ENCODE measurements around the gene STAT3.
"Not testable (repeated sequence)": the region's sequence is repeated elsewhere in the genome, so short reads cannot be mapped to it uniquely, and the experiment has no call there.

STAT3 gene

DNA sequence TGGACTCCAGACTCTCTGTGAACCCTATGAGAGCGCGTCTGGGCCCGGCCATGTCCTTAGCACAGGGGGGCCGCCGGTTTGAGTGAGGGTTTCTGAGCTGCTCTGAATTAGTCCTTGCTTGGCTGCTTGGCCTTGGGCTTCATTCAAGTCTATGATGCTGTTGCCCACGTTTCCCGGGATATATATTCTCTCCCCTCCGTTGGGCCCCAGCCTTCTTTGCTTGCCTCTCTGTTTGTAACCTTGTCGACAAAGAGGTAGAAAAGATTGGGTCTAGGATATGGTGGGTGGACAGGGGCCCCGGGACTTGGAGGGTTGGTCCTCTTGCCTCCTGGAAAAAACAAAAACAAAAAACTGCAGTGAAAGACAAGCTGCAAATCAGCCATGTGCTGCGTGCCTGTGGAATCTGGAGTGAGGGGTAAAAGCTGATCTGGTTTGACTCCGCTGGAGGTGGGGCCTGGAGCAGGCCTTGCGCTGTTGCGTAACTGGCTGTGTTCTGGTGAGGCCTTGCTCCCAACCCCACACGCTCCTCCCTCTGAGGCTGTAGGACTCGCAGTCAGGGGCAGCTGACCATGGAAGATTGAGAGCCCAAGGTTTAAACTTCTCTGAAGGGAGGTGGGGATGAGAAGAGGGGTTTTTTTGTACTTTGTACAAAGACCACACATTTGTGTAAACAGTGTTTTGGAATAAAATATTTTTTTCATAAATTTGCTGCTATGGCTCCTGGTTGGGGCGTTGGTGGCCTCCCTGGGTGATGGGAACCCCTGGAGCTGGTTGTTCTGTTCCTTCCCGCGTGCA lies 76.8 kb downstream of the STAT3 start:
- Mint-ChIP-seq H3K27ac (peak overlapping the region; percentile 93), H3K4me3 (peak overlapping the region; percentile 38), H3K36me3 (peaks cover 100% of the 10 kb centered on the region), H3K9me3 (no peaks in the 10 kb centered on the region), H3K4me1 (peaks cover 61% of the 10 kb centered on the region)
- no peak for ATAC-seq
- DNase-seq (ENCODE audit: low spot score in 2 of 2) = no peak

DNA sequence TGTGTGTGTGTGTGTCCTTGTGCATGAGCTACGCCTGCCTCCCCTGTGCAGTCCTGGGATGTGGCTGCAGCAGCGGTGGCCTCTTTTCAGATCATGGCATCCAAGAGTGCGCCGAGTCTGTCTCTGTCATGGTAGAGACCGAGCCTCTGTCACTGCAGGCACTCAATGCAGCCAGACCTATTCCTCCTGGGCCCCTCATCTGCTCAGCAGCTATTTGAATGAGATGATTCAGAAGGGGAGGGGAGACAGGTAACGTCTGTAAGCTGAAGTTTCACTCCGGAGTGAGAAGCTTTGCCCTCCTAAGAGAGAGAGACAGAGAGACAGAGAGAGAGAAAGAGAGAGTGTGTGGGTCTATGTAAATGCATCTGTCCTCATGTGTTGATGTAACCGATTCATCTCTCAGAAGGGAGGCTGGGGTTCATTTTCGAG lies 77.4 kb downstream of the STAT3 start:
- ATAC-seq (peak; percentile 2), DNase-seq (ENCODE audit: low spot score in 2 of 2) (no peak)
- peaks cover 100% of the 10 kb centered on the region for H3K36me3 Mint-ChIP-seq
- H3K27ac Mint-ChIP-seq = peak overlapping the region; percentile 93
- peaks cover 65% of the 10 kb centered on the region for H3K4me1 Mint-ChIP-seq
- H3K9me3 Mint-ChIP-seq = no peaks in the 10 kb centered on the region
- no peak overlapping the region for H3K4me3 Mint-ChIP-seq

- peak overlapping the region; percentile 93 for H3K27ac Mint-ChIP-seq
- peaks cover 60% of the 10 kb centered on the region for H3K4me1 Mint-ChIP-seq
- no peaks in the 10 kb centered on the region for H3K9me3 Mint-ChIP-seq
- H3K36me3 Mint-ChIP-seq = peaks cover 100% of the 10 kb centered on the region
- DNase-seq (ENCODE audit: low spot score in 2 of 2) = no peak
- no peak for ATAC-seq
- no peak overlapping the region for H3K4me3 Mint-ChIP-seq
Observed at GRCh38 chr17:42309986-42310786, 78.1 kb downstream of the STAT3 start.

- no peaks in the 10 kb centered on the region for H3K9me3 Mint-ChIP-seq
- H3K27ac Mint-ChIP-seq = peak overlapping the region; percentile 93
- no peak overlapping the region for H3K4me3 Mint-ChIP-seq
- DNase-seq (ENCODE audit: low spot score in 2 of 2) (no peak), ATAC-seq (no peak)
- H3K4me1 Mint-ChIP-seq = peaks cover 67% of the 10 kb centered on the region
- peaks cover 100% of the 10 kb centered on the region for H3K36me3 Mint-ChIP-seq
Observed at GRCh38 chr17:42309142-42309541, 79.1 kb downstream of the STAT3 start.

- H3K4me3 Mint-ChIP-seq = no peak overlapping the region
- ATAC-seq (no peak), DNase-seq (ENCODE audit: low spot score in 2 of 2) (no peak)
- no peaks in the 10 kb centered on the region for H3K9me3 Mint-ChIP-seq
- H3K27ac Mint-ChIP-seq = peak overlapping the region; percentile 93
- peaks cover 68% of the 10 kb centered on the region for H3K4me1 Mint-ChIP-seq
- peaks cover 100% of the 10 kb centered on the region for H3K36me3 Mint-ChIP-seq
Observed at GRCh38 chr17:42308446-42308845, 79.8 kb downstream of the STAT3 start.

DNA sequence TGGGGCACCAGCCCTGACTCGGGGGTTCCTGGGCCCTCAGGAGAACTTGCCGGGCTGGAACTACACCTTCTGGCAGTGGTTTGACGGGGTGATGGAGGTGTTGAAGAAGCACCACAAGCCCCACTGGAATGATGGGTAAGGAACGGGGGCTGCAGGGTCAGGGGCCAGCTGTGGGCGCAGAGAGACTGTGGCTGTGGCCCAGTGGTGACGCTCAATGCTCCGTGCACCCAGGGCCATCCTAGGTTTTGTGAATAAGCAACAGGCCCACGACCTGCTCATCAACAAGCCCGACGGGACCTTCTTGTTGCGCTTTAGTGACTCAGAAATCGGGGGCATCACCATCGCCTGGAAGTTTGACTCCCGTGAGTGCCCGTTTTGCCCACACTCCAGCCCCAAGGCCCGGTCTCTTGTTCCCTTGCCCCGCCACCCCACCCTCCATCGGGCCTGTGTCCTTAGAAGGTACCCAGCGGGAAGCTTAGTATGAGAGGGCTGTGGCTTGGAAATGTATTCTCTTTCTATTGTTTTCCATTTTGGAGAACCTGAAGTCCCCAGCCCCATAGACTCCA lies 80.8 kb downstream of the STAT3 start:
- H3K36me3 Mint-ChIP-seq = peaks cover 100% of the 10 kb centered on the region
- ATAC-seq = no peak
- peaks cover 64% of the 10 kb centered on the region for H3K4me1 Mint-ChIP-seq
- H3K27ac Mint-ChIP-seq = peak overlapping the region; percentile 93
- DNase-seq (ENCODE audit: low spot score in 2 of 2) = no peak
- H3K4me3 Mint-ChIP-seq = no peak overlapping the region
- H3K9me3 Mint-ChIP-seq = no peaks in the 10 kb centered on the region

GRCh38 chr17:42306385-42306667 lies 81.9 kb downstream of the STAT3 start:
- H3K4me1 Mint-ChIP-seq = peaks cover 65% of the 10 kb centered on the region
- peak overlapping the region; percentile 86 for H3K27ac Mint-ChIP-seq
- H3K9me3 Mint-ChIP-seq = no peaks in the 10 kb centered on the region
- no peak overlapping the region for H3K4me3 Mint-ChIP-seq
- H3K36me3 Mint-ChIP-seq = peaks cover 100% of the 10 kb centered on the region
- ATAC-seq = no peak
- no peak for DNase-seq (ENCODE audit: low spot score in 2 of 2)

DNA sequence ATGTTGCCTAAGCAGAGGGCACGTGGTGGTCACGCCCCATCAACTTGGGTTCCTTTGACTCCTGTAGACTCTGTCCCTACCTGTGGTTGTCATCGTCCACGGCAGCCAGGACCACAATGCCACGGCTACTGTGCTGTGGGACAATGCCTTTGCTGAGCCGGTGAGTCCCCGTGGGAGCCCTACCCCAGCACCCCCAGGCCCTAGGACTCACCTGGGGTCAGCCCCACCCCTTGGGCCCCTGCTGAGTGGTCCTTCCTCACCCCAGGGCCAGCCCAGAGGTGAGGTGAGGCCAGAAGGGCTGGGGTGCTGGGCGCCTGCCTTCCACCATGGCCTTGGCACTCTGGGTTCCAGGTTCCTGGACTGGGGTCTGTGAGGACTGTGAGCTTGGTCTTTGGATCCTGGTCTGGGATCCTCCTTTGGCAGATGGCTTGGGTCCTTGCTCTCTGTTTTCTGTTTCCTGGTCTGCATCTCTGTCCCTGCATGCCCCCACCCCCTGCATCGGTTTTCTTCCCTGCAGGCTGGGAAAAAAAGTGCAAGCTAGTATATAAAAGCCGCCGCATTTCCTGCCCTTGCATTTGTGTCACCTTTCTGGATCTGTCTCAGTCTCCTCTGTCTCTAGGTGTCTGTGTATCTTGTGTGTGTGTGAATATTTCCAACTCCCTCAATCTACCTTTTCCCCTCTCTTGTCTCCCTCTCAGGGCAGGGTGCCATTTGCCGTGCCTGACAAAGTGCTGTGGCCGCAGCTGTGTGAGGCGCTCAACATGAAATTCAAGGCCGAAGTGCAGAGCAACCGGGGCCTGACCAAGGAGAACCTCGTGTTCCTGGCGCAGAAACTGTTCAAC lies 82.5 kb downstream of the STAT3 start:
- DNase-seq (ENCODE audit: low spot score in 2 of 2) = no peak
- Mint-ChIP-seq H3K9me3 (no peaks in the 10 kb centered on the region), H3K4me3 (no peak overlapping the region), H3K27ac (peak overlapping the region; percentile 86), H3K4me1 (peaks cover 65% of the 10 kb centered on the region), H3K36me3 (peaks cover 100% of the 10 kb centered on the region)
- ATAC-seq = no peak

DNA sequence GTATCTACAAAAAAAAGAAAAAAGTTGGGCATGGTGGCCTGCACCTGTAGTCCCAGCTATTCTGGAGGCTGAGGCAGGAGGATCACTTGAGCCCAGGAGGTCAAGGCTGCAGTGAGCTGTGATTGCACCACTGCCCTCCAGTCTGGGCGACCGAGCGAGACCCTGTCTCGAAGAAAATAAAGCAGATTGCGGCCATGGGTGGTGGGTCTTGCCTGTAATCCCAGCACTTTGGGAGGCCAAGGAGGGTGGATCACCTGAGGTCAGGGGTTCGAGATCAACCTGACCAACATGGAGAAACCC lies 83.3 kb downstream of the STAT3 start:
- H3K4me3 Mint-ChIP-seq; H3K9me3 Mint-ChIP-seq; DNase-seq (ENCODE audit: low spot score in 2 of 2); ATAC-seq: not testable (repeated sequence)
- H3K4me1 Mint-ChIP-seq = peaks cover 57% of the 10 kb centered on the region
- peak overlapping the region; percentile 74 for H3K27ac Mint-ChIP-seq
- H3K36me3 Mint-ChIP-seq = peaks cover 100% of the 10 kb centered on the region

GRCh38 chr17:42304187-42305030 lies 83.8 kb downstream of the STAT3 start:
- Mint-ChIP-seq H3K27ac (peak overlapping the region; percentile 74), H3K9me3 (no peaks in the 10 kb centered on the region), H3K4me1 (peaks cover 51% of the 10 kb centered on the region), H3K36me3 (peaks cover 98% of the 10 kb centered on the region), H3K4me3 (no peak overlapping the region)
- DNase-seq (ENCODE audit: low spot score in 2 of 2) (no peak), ATAC-seq (no peak)

GRCh38 chr17:42303694-42304093 lies 84.5 kb downstream of the STAT3 start:
- DNase-seq (ENCODE audit: low spot score in 2 of 2) = no peak
- H3K27ac Mint-ChIP-seq = peak overlapping the region; percentile 74
- H3K4me1 Mint-ChIP-seq = peaks cover 44% of the 10 kb centered on the region
- H3K36me3 Mint-ChIP-seq = peaks cover 98% of the 10 kb centered on the region
- H3K9me3 Mint-ChIP-seq = no peaks in the 10 kb centered on the region
- no peak for ATAC-seq
- no peak overlapping the region for H3K4me3 Mint-ChIP-seq

- Mint-ChIP-seq H3K4me1 (peaks cover 45% of the 10 kb centered on the region), H3K36me3 (peaks cover 98% of the 10 kb centered on the region), H3K9me3 (no peaks in the 10 kb centered on the region), H3K4me3 (no peak overlapping the region), H3K27ac (peak overlapping the region; percentile 85)
- DNase-seq (ENCODE audit: low spot score in 2 of 2) (no peak), ATAC-seq (no peak)
Observed at GRCh38 chr17:42301022-42301421, 87.2 kb downstream of the STAT3 start.

- peaks cover 98% of the 10 kb centered on the region for H3K36me3 Mint-ChIP-seq
- not testable (repeated sequence) for H3K9me3 Mint-ChIP-seq; ATAC-seq; H3K27ac Mint-ChIP-seq; H3K4me3 Mint-ChIP-seq; DNase-seq (ENCODE audit: low spot score in 2 of 2)
- H3K4me1 Mint-ChIP-seq = peaks cover 52% of the 10 kb centered on the region
Observed at GRCh38 chr17:42299913-42300312, 88.3 kb downstream of the STAT3 start.

DNA sequence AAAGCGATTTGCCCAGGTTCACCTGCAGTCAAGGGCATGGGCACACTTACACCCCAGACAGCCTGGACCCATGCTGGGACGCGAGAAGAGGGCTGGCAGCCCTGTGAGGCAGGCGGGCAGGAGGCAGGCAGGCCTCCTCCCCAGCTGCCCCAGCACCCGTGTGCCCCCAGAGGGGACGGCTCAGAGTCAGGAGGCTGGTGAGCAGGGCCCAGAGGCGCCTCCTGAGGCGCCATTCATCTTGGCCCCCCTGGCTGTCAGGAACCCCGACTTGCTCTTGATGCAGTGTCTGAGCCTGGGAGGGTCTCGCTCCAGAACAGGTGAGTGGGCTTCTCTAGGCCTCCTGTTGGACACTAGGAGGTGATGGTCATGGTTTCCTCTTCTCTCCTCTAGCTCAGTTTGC lies 88.9 kb downstream of the STAT3 start:
- not testable (repeated sequence) for H3K27ac Mint-ChIP-seq; DNase-seq (ENCODE audit: low spot score in 2 of 2); H3K4me3 Mint-ChIP-seq; H3K9me3 Mint-ChIP-seq; ATAC-seq
- Mint-ChIP-seq H3K36me3 (peaks cover 98% of the 10 kb centered on the region), H3K4me1 (peaks cover 50% of the 10 kb centered on the region)
